ENCODE data around the gene BEST3.

GRCh38 chr12:69671597-69671996 is 27.5 kb downstream of the BEST3 start:
- TF ChIP-seq RAD21 (IDR thresholded peaks at IDR 0.05; ENCODE audit: low read depth) = no peak
- no peak for TF ChIP-seq USF1 (IDR thresholded peaks at IDR 0.05)
- TF ChIP-seq REST (IDR thresholded peaks at IDR 0.05; ENCODE audit: low read depth) = no peak
